ENCODE results near the gene LBHD1. TPM values are rescaled to one million over a fixed set of nuclear protein-coding genes. Genes with fewer than 3 reads are reported as not detected.

LBHD1 gene
- total and polyA plus RNA-seq, 2 of the 13 experiments (the other 11 are each of a cell fraction or from before 2014, with no cell fraction given), result 3.2 to 3.7 TPM

DNA sequence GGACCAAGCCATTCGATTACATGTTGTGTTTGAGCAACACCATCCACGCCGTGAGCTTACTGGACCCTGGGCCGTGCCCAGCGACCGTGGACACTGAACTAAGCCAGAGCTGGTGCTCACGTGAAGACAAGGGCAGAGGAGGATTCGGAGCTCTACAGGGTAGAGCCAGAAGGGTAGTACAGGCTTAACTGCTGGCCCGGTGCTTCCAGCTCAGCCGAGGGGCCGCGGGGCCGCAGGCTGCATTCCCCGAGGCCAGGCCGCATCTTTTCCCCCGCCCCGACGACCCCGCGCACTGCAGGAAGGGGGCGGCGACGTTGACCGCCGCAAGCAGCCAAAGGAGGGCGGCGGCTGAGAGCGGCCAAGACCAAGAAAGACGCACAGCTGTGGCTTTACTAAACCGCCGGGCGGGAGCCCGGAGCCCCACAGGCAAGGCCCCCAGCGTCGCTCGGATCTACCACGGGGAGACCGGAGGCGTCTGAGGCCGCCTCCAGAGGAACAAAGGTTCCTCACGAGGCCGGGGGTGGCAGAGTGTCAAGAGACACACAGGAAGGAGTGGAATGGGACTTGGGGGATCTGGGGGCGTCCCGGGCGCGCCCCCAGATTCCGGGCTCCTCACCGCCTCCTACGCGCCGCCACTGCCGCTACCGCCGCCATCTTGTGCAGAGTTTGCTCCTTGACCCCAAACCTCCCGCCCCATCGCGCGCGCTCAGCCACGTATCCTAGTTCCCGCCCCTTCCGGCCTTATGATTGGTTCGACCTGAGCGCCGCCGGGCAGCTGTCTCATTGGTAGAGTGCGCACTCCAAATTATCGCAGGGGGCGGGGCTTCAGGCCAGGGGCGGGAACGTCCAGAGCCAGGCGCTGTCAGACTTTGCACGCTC, 25.9 kb downstream of the LBHD1 start, which contains the start of gene GANAB (continued):
- TF ChIP-seq, protein P1, sequence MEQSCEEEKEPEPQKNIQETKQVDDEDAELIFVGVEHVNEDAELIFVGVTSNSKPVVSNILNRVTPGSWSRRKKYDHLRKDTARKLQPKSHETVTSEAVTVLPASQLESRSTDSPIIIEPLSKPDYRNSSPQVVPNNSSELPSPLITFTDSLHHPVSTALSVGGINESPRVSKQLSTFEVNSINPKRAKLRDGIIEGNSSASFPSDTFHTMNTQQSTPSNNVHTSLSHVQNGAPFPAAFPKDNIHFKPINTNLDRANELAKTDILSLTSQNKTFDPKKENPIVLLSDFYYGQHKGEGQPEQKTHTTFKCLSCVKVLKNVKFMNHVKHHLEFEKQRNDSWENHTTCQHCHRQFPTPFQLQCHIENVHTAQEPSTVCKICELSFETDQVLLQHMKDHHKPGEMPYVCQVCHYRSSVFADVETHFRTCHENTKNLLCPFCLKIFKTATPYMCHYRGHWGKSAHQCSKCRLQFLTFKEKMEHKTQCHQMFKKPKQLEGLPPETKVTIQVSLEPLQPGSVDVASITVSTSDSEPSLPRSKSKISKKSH (CRISPR knock-in tag; IDR thresholded peaks at IDR 0.05; ENCODE audit: borderline replicate concordance), result peak; percentile 57
- TF ChIP-seq ZNF775 (CRISPR knock-in tag; IDR thresholded peaks at IDR 0.05; ENCODE audit: borderline replicate concordance) (no peak), IKZF5 (CRISPR knock-in tag; IDR thresholded peaks at IDR 0.05) (peak; percentile 78; the same call in 1 of the 2 replicates), KMT2B (CRISPR knock-in tag; IDR thresholded peaks at IDR 0.05) (peak; percentile 66; the same call in 1 of the 2 replicates), KAT8 (CRISPR knock-in tag; IDR thresholded peaks at IDR 0.05) (peak; percentile 91), SOX5 (CRISPR knock-in tag; IDR thresholded peaks at IDR 0.05; ENCODE audit: borderline replicate concordance) (peak; percentile 34; the same call in 1 of the 2 replicates), ZBTB1 (CRISPR knock-in tag; IDR thresholded peaks at IDR 0.05; ENCODE audit: borderline replicate concordance) (no peak), ZNF761 (CRISPR knock-in tag; conservative IDR thresholded peaks at IDR 0.05) (0 out of 2 replicates have a peak, but pooled peaks have one; percentile 67), POGZ (CRISPR knock-in tag; IDR thresholded peaks at IDR 0.05) (0 out of 2 replicates have a peak, but pooled peaks have one; percentile 30), ELF1 (CRISPR knock-in tag; IDR thresholded peaks at IDR 0.05) (peak; percentile 48; the same call in 1 of the 2 replicates), MED8 (CRISPR knock-in tag; IDR thresholded peaks at IDR 0.05; ENCODE audit: insufficient replicate concordance) (peak; percentile 43), ZNF33B (CRISPR knock-in tag; IDR thresholded peaks at IDR 0.05) (no peak), RARA (CRISPR knock-in tag; IDR thresholded peaks at IDR 0.05) (peak; percentile 45; the same call in 1 of the 2 replicates), RAD51 (IDR thresholded peaks at IDR 0.05; ENCODE audit: borderline replicate concordance) (no peak), ZNF160 (CRISPR knock-in tag; IDR thresholded peaks at IDR 0.05) (no peak; the same call in none of the 2 replicates), ETV6 (CRISPR knock-in tag; conservative IDR thresholded peaks at IDR 0.05) (0 out of 2 replicates have a peak, but pooled peaks have one; percentile 20), BRD4 (CRISPR knock-in tag; IDR thresholded peaks at IDR 0.05) (no peak), MBNL3 (CRISPR knock-in tag; conservative IDR thresholded peaks at IDR 0.05) (no peak), U2AF2 (IDR thresholded peaks at IDR 0.05; ENCODE audit: low read depth, low read length) (no peak), SAFB2 (CRISPR knock-in tag; IDR thresholded peaks at IDR 0.05; ENCODE audit: borderline replicate concordance, low read depth) (no peak; the same call in 1 of the 2 replicates), ZKSCAN1 (IDR thresholded peaks at IDR 0.05; ENCODE audit: low read length) (no peak)

Data from HepG2 (cell line).